Measurements from ENCODE around the gene TJP1. TPM values are rescaled to one million over a fixed set of nuclear protein-coding genes. Genes with fewer than 3 reads are reported as not detected.
"Not testable (repeated sequence)": the region's sequence is repeated elsewhere in the genome, so short reads cannot be mapped to it uniquely, and the experiment has no call there.

The TJP1 gene
- total and polyA plus RNA-seq, 5 donors, result 36.6 to 131 (median 120) TPM

DNA sequence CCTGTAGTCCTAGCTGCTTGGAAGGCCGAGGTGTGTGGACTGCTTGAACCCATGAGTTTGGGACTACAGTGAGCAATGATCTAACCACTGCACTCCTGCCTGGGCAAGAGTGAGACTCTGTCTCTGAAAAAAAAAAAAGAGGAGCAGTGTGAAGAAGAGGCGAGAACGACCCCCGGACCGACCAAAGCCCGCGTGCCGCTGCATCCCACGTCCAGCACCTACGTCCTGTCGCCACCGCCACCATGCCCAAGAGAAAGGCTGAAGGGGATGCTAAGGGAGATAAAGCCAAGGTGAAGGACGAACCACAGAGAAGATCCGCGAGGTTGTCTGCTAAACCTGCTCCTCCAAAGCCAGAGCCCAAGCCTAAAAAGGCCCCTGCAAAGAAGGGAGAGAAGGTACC, 91.8 kb downstream of the TJP1 start:
- H3K27ac ChIP-seq (ENCODE audit: low read length); H3K9me3 ChIP-seq (ENCODE audit: control insufficient read depth, low read length); intact Hi-C loops (cut with DNase I); DNase-seq; ATAC-seq; H3K4me1 ChIP-seq (ENCODE audit: control insufficient read depth, insufficient read depth, low read length); H3K4me3 ChIP-seq (ENCODE audit: low read length); H3K27me3 ChIP-seq (ENCODE audit: control insufficient read depth, insufficient read depth): not testable (repeated sequence)
- WGBS, result 95% methylated on average over 15 of the region's 15 CpGs

- H3K9me3 ChIP-seq (ENCODE audit: control insufficient read depth, low read length), result peaks cover 2% of the 10 kb centered on the region
- H3K4me1 ChIP-seq (ENCODE audit: control insufficient read depth, insufficient read depth, low read length), result peaks cover 3% of the 10 kb centered on the region
- no peak for ATAC-seq
- DNase-seq, result no peak
- no peaks in the 10 kb centered on the region for H3K27me3 ChIP-seq (ENCODE audit: control insufficient read depth, insufficient read depth)
- no peak overlapping the region for H3K27ac ChIP-seq (ENCODE audit: low read length)
- 56% methylated on average over 2 of the region's 2 CpGs for WGBS
- H3K4me3 ChIP-seq (ENCODE audit: low read length), result no peak overlapping the region
- intact Hi-C loops (cut with DNase I), result no loop called here
Observed at GRCh38 chr15:29728418-29728817, 93.8 kb downstream of the TJP1 start.

DNA sequence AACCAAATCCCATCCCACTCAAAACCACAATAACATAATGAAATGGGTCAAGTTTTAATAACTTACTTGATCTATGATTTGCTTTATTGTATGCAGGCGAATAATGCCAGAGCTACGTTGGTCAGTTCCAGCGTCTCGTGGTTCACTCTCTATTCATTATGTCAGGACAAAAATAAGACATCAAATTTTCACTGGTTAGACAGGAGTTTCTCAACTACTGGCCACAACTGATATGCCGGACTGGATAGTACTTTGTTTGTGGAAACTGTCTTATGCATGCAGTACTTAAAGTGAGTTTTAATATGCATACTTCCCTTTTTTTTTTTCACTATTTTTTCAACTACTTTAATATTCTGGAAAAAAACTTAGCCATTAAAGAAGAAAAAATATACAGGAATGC, 94.4 kb downstream of the TJP1 start:
- WGBS, result 96% methylated on average over 5 of the region's 5 CpGs
- intact Hi-C loops (cut with DNase I), result no loop called here
- H3K27me3 ChIP-seq (ENCODE audit: control insufficient read depth, insufficient read depth), result no peaks in the 10 kb centered on the region

DNA sequence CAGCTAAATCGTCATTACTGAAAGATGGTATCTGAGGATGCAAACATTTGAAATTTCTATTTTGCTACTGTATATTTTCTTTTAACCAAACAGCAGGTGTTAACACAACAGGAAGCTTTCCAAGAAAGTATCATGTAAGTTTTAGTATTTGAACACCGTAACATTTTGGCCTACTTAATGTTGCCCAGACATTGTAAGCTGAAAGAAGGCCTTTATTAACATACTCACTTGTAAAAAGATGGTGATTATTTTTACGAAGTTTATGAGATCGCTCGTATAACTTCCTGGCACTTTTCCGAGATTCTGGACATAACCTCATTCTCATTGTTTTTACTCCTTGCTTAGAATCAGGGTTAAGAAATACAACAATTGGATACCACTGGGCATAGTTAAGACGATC, 95.7 kb downstream of the TJP1 start:
- Histone ChIP-seq H3K9me3 (ENCODE audit: control insufficient read depth, low read length) (peaks cover 4% of the 10 kb centered on the region), H3K27me3 (ENCODE audit: control insufficient read depth, insufficient read depth) (no peaks in the 10 kb centered on the region), H3K4me3 (ENCODE audit: low read length) (no peak overlapping the region), H3K4me1 (ENCODE audit: control insufficient read depth, insufficient read depth, low read length) (peaks cover 3% of the 10 kb centered on the region), H3K27ac (ENCODE audit: low read length) (no peak overlapping the region)
- intact Hi-C loops (cut with DNase I), result no loop called here
- ATAC-seq (no peak), DNase-seq (no peak)
- 92% methylated on average over 7 of the region's 7 CpGs for WGBS

More for the DNA sequence above, 94.4 kb downstream of the TJP1 start:
- H3K27ac ChIP-seq (ENCODE audit: low read length), result no peak overlapping the region
- no peak for DNase-seq
- H3K9me3 ChIP-seq (ENCODE audit: control insufficient read depth, low read length), result peaks cover 2% of the 10 kb centered on the region
- H3K4me3 ChIP-seq (ENCODE audit: low read length), result no peak overlapping the region
- ATAC-seq, result no peak
- H3K4me1 ChIP-seq (ENCODE audit: control insufficient read depth, insufficient read depth, low read length), result peaks cover 3% of the 10 kb centered on the region

- H3K9me3 ChIP-seq (ENCODE audit: control insufficient read depth, low read length), result peaks cover 4% of the 10 kb centered on the region
- WGBS, result 75% methylated on average over 3 of the region's 3 CpGs
- no peaks in the 10 kb centered on the region for H3K27me3 ChIP-seq (ENCODE audit: control insufficient read depth, insufficient read depth)
- no peak for ATAC-seq
- no peak for DNase-seq
- intact Hi-C loops (cut with DNase I), result no loop called here
- H3K4me1 ChIP-seq (ENCODE audit: control insufficient read depth, insufficient read depth, low read length), result peaks cover 3% of the 10 kb centered on the region
- H3K4me3 ChIP-seq (ENCODE audit: low read length), result no peak overlapping the region
- H3K27ac ChIP-seq (ENCODE audit: low read length), result no peak overlapping the region
Observed at GRCh38 chr15:29724026-29724425, 98.2 kb downstream of the TJP1 start.

DNA sequence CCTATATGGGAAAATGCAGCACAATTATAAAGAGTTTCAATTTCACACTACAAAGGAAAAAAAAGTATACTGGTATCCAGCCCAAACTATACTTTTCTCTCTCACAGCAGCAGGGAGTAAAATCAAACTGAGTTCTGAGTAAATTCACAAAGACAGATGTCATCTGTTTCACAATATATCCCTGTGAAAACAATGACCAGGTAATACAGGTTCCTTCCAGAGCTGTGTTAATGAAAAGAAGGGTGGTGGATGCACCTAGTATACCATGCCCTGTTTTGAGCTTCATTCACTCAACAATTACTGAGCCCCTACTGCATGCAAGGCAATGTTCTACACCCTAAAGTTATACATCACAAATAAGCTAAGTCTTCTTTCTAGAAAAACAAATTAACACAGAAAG, 108.5 kb downstream of the TJP1 start:
- intact Hi-C loops (cut with DNase I), result no loop called here
- H3K27me3 ChIP-seq (ENCODE audit: control insufficient read depth, insufficient read depth), result no peaks in the 10 kb centered on the region
- H3K4me3 ChIP-seq (ENCODE audit: low read length), result no peak overlapping the region
- ATAC-seq (no peak), DNase-seq (no peak)
- H3K4me1 ChIP-seq (ENCODE audit: control insufficient read depth, insufficient read depth, low read length), result no peaks in the 10 kb centered on the region
- no peak overlapping the region for H3K27ac ChIP-seq (ENCODE audit: low read length)
- H3K9me3 ChIP-seq (ENCODE audit: control insufficient read depth, low read length), result no peaks in the 10 kb centered on the region

DNA sequence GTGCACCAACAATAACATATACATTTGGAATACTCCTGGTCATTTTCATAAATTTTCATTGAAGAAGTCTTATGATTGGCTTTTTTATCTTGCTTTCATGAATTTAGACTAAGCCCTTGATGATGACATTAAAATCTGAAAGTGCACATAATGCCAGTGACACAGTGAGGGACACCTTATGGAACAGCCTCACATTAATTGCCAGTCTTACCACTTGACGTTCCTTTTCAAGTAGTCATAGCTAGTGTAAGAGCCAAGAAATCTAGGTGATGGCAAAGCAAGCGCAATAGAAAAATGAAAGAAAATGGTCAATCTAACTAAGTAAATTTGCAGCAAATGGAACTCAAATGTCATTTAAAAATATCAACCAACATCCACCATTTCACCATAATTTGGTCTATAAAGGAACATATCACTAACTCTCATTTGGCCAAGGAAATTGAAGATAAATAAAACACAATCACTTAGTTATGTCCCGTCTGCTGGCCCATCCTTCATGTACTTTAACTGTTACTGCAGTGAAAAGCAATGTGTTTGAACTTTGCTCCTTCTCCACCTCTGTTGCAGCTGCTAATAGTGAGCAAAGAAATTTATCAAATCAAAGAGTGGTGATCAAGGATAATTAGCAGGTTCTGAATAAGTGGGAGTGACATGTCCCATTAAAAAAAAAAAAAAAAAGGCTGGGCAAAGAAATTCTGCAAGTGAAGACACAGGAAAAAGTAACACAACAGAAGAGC, 110.0 kb downstream of the TJP1 start:
- H3K27me3 ChIP-seq (ENCODE audit: control insufficient read depth, insufficient read depth), result no peaks in the 10 kb centered on the region
- DNase-seq (no peak), ATAC-seq (no peak)
- intact Hi-C loops (cut with DNase I), result no loop called here
- 70% methylated on average over 3 of the region's 3 CpGs for WGBS
- no peaks in the 10 kb centered on the region for H3K9me3 ChIP-seq (ENCODE audit: control insufficient read depth, low read length)
- no peaks in the 10 kb centered on the region for H3K4me1 ChIP-seq (ENCODE audit: control insufficient read depth, insufficient read depth, low read length)
- no peak overlapping the region for H3K4me3 ChIP-seq (ENCODE audit: low read length)
- H3K27ac ChIP-seq (ENCODE audit: low read length), result no peak overlapping the region

- 80% methylated on average over 8 of the region's 8 CpGs for WGBS
- Histone ChIP-seq H3K9me3 (ENCODE audit: control insufficient read depth, low read length) (no peaks in the 10 kb centered on the region), H3K27ac (ENCODE audit: low read length) (no peak overlapping the region), H3K4me3 (ENCODE audit: low read length) (no peak overlapping the region), H3K27me3 (ENCODE audit: control insufficient read depth, insufficient read depth) (no peaks in the 10 kb centered on the region), H3K4me1 (ENCODE audit: control insufficient read depth, insufficient read depth, low read length) (no peaks in the 10 kb centered on the region)
- intact Hi-C loops (cut with DNase I), result no loop called here
- no peak for ATAC-seq
- DNase-seq, result no peak
Observed at GRCh38 chr15:29711531-29711930, 110.7 kb downstream of the TJP1 start.

- Histone ChIP-seq H3K4me3 (ENCODE audit: low read length) (no peak overlapping the region), H3K27me3 (ENCODE audit: control insufficient read depth, insufficient read depth) (no peaks in the 10 kb centered on the region), H3K9me3 (ENCODE audit: control insufficient read depth, low read length) (no peaks in the 10 kb centered on the region), H3K27ac (ENCODE audit: low read length) (no peak overlapping the region), H3K4me1 (ENCODE audit: control insufficient read depth, insufficient read depth, low read length) (no peaks in the 10 kb centered on the region)
- intact Hi-C loops (cut with DNase I), result no loop called here
- DNase-seq (no peak), ATAC-seq (no peak)
- 83% methylated on average over 4 of the region's 4 CpGs for WGBS
Observed at GRCh38 chr15:29708519-29708918, 113.7 kb downstream of the TJP1 start.

DNA sequence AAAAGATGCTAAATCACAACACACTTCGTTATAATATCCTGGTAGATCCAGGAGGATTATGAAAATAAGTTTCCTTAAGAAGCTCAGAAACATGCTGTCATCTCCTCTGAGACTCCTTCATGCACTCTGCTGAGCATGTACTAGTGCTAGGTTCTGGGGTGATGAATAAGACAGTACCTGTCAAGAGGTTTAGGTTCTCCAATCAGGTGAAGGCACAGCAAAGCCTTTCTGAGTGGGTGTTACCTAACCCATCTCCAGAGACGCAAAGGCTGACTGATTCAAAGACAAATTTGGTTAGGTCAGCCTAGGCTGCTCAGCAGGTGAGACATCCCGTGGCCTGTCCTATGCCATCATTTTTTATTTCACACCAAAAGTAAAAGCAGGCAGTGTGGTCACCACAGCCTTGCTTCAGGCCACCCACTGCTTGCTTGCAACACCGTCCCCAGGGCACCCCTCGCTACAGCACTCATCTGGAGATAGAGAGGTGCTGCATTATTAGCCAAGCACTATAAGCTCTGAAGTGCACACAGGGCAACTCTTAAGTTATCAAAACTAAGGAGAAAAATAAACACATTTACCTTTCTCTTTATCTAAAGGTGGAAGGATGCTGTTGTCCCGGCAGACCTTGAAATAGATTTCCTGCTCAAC, 117.2 kb downstream of the TJP1 start:
- 79% methylated on average over 6 of the region's 6 CpGs for WGBS
- Histone ChIP-seq H3K4me3 (ENCODE audit: low read length) (no peak overlapping the region), H3K27me3 (ENCODE audit: control insufficient read depth, insufficient read depth) (no peaks in the 10 kb centered on the region), H3K4me1 (ENCODE audit: control insufficient read depth, insufficient read depth, low read length) (no peaks in the 10 kb centered on the region), H3K27ac (ENCODE audit: low read length) (no peak overlapping the region), H3K9me3 (ENCODE audit: control insufficient read depth, low read length) (no peaks in the 10 kb centered on the region)
- intact Hi-C loops (cut with DNase I), result no loop called here
- DNase-seq (no peak), ATAC-seq (no peak)

DNA sequence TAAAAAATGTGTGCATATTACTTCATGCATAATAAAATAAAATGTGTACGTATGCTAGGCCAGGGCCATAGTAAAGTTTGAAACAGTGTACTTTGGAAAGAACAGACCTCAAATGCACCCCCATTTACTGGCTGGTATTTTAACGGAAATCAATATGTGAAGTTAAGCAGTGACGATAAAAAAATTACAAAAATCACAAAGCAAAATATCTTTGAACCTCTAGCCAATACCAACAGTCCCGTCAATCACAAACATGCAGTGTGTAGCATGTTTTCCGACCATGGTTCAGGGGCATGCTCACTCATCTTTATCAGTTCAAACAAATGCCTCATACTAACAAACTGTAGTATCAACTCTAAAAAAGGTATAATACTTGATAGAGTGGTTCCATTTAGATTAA, 121.1 kb downstream of the TJP1 start:
- no peak overlapping the region for H3K27ac ChIP-seq (ENCODE audit: low read length)
- no peaks in the 10 kb centered on the region for H3K9me3 ChIP-seq (ENCODE audit: control insufficient read depth, low read length)
- no peaks in the 10 kb centered on the region for H3K4me1 ChIP-seq (ENCODE audit: control insufficient read depth, insufficient read depth, low read length)
- WGBS, result 92% methylated on average over 5 of the region's 5 CpGs
- no peaks in the 10 kb centered on the region for H3K27me3 ChIP-seq (ENCODE audit: control insufficient read depth, insufficient read depth)
- ATAC-seq (no peak), DNase-seq (no peak)
- H3K4me3 ChIP-seq (ENCODE audit: low read length), result no peak overlapping the region
- intact Hi-C loops (cut with DNase I), result no loop called here

Data from right cardiac atrium (tissue), 5 donors.